SK-N-SH (cell line): ENCODE data around the gene COPS3. TPM values are rescaled to one million over a fixed set of nuclear protein-coding genes. Genes with fewer than 3 reads are reported as not detected.

Source experiments
- CTCF ChIA-PET: fragments of 300-600, 350-600 bp; formaldehyde crosslinking; extraction: SDS; loops from one replicate; lab custom pipeline; 2021; lab: Yijun Ruan, JAX
- POLR2A ChIA-PET: fragments of 350-600 bp; sonication (Branson Sonifier 250); formaldehyde crosslinking; extraction: SDS; loops from one replicate; lab custom pipeline; 2020; ENCODE audit warnings: antibody characterized with exemption, inconsistent platforms; lab: Yijun Ruan, JAX
- DNase-seq: peaks from one replicate; pipeline ENCODE4 v3.0.0; 2012
- H2AFZ ChIP-seq: fragments of 200-600 bp; sonication (generic); 2 replicates; pipeline ENCODE4 v1.8.1; 2016; ENCODE audit warnings: antibody characterized with exemption, mild to moderate bottlenecking, low read depth
- H3F3A ChIP-seq: fragments of 200-600 bp; sonication (generic); replicated peaks from 2 replicates; pipeline ENCODE3; 2016; ENCODE audit warnings: antibody characterized with exemption, mild to moderate bottlenecking; ENCODE audit not compliant: insufficient read depth
- H3K27ac ChIP-seq, 2 experiments: fragments of 200-500 bp in 1 of 2; fragments of 200-600 bp in 1 of 2; sonication (Bioruptor generic) in 1 of 2; sonication (generic), shearing (Covaris generic) in 1 of 2; 2 replicates each; pipeline versions ENCODE4 v1.5.1 to v1.6.1; 2014 to 2016; ENCODE audit warnings: low read depth in 2 of 2, inconsistent platforms in 1 of 2, low read length in 1 of 2, mild to moderate bottlenecking in 1 of 2, mixed read lengths in 1 of 2
- H3K27me3 ChIP-seq: fragments of 200-600 bp; sonication (generic), shearing (Covaris generic); 2 replicates; pipeline ENCODE4 v1.6.1; 2016; ENCODE audit warnings: mixed run types; ENCODE audit not compliant: insufficient read depth
- H3K36me3 ChIP-seq, 2 experiments: fragments of 200-500 bp in 1 of 2; fragments of 200-600 bp in 1 of 2; sonication (Bioruptor generic) in 1 of 2; sonication (generic) in 1 of 2; replicated peaks in 1 of 2; 2 replicates each; pipeline versions ENCODE3 to v1.5.1; 2014 to 2016; ENCODE audit warnings: low read length in 1 of 2, mild to moderate bottlenecking in 1 of 2; ENCODE audit not compliant: insufficient read depth in 2 of 2, control insufficient read depth in 1 of 2
- H3K4me1 ChIP-seq, 2 experiments: fragments of 200-500 bp in 1 of 2; fragments of 200-600 bp in 1 of 2; sonication (Bioruptor generic) in 1 of 2; sonication (generic), shearing (Covaris generic) in 1 of 2; 2 replicates each; pipeline versions ENCODE4 v1.5.1 to v1.6.1; 2014 to 2016; ENCODE audit warnings: low read depth in 1 of 2, low read length in 1 of 2, mixed run types in 1 of 2; ENCODE audit not compliant: insufficient read depth in 2 of 2, control insufficient read depth in 1 of 2
- H3K4me2 ChIP-seq: fragments of 200-600 bp; sonication (generic), shearing (Covaris generic); 2 replicates; pipeline ENCODE4 v1.6.1; 2017; ENCODE audit warnings: mixed run types
- H3K4me3 ChIP-seq, 2 experiments: fragments of 200-500 bp in 1 of 2; fragments of 200-600 bp in 1 of 2; sonication (Bioruptor generic) in 1 of 2; sonication (generic), shearing (Covaris generic) in 1 of 2; 2 replicates each; pipeline versions ENCODE4 v1.5.1 to v1.8.1; 2014 to 2016; ENCODE audit warnings: low read depth in 2 of 2, inconsistent platforms in 1 of 2, low read length in 1 of 2, mild to moderate bottlenecking in 1 of 2, mixed read lengths in 1 of 2, moderate library complexity in 1 of 2
- H3K79me2 ChIP-seq: fragments of 200-600 bp; sonication (generic); 2 replicates; pipeline ENCODE4 v1.8.1; 2017; ENCODE audit warnings: mild to moderate bottlenecking; ENCODE audit not compliant: insufficient read depth
- H3K9ac ChIP-seq: fragments of 200-600 bp; sonication (generic); 2 replicates; pipeline ENCODE4 v1.6.1; 2017; ENCODE audit warnings: mixed run types
- H3K9me2 ChIP-seq: fragments of 200-600 bp; sonication (generic); 2 replicates; pipeline ENCODE4 v1.6.1; 2017; ENCODE audit warnings: mixed run types
- H3K9me3 ChIP-seq: fragments of 200-600 bp; sonication (generic); 2 replicates; pipeline ENCODE4 v1.6.1; 2017; ENCODE audit warnings: mixed run types, mild to moderate bottlenecking, moderate library complexity
- H4K20me1 ChIP-seq: fragments of 200-600 bp; sonication (generic); 2 replicates; pipeline ENCODE4 v1.6.1; 2017; ENCODE audit warnings: mild to moderate bottlenecking, mixed run types; ENCODE audit not compliant: insufficient read depth
- FOSL2 ChIP-seq: IDR thresholded peaks from 2 replicates; pipeline ENCODE4 v1.4.0; 2012; ENCODE audit warnings: low read depth, mild to moderate bottlenecking, moderate library complexity, borderline replicate concordance
- FOXJ3 ChIP-seq: sonication (generic); formaldehyde crosslinking; IDR thresholded peaks from 2 replicates; pipeline ENCODE4 v1.5.1; 2020; ENCODE audit warnings: mild to moderate bottlenecking, missing genetic modification reagents
- FOXM1 ChIP-seq: IDR thresholded peaks from 2 replicates; pipeline ENCODE4 v1.4.0; 2012; ENCODE audit warnings: low read depth, mild to moderate bottlenecking
- GABPA ChIP-seq: IDR thresholded peaks from 2 replicates; pipeline ENCODE4 v1.4.0; 2012; ENCODE audit warnings: low read depth, mild to moderate bottlenecking
- GATA2 ChIP-seq: sonication (generic); formaldehyde crosslinking; IDR thresholded peaks from 2 replicates; pipeline ENCODE4 v1.5.0; 2020; ENCODE audit warnings: mild to moderate bottlenecking, missing genetic modification reagents
- JUND ChIP-seq: IDR thresholded peaks from 2 replicates; pipeline ENCODE4 v1.4.0; 2012
- NRF1 ChIP-seq: IDR thresholded peaks from 2 replicates; pipeline ENCODE4 v1.6.1; 2012; ENCODE audit warnings: low read depth, mild to moderate bottlenecking, low read length
- RAD21 ChIP-seq: IDR thresholded peaks from 2 replicates; pipeline ENCODE4 v1.6.1; 2012; ENCODE audit warnings: mild to moderate bottlenecking, low read length
- RXRA ChIP-seq: IDR thresholded peaks from 2 replicates; pipeline ENCODE4 v1.4.0; 2012; ENCODE audit warnings: low read depth, mild to moderate bottlenecking, borderline replicate concordance
- SIN3A ChIP-seq: IDR thresholded peaks from 2 replicates; pipeline ENCODE4 v1.6.1; 2012; ENCODE audit warnings: low read depth, mild to moderate bottlenecking, low read length, moderate library complexity, borderline replicate concordance
- SMC3 ChIP-seq: IDR thresholded peaks from 2 replicates; pipeline ENCODE4 v1.6.1; 2012; ENCODE audit warnings: low read depth, low read length, improper control_type of control experiment
- TAF1 ChIP-seq: IDR thresholded peaks from 2 replicates; pipeline ENCODE4 v1.6.1; 2012; ENCODE audit warnings: low read depth, mild to moderate bottlenecking, low read length, moderate library complexity, borderline replicate concordance
- TCF12 ChIP-seq: IDR thresholded peaks from 2 replicates; pipeline ENCODE4 v1.4.0; 2012
- TEAD4 ChIP-seq: IDR thresholded peaks from 2 replicates; pipeline ENCODE4 v1.4.0; 2012; ENCODE audit warnings: mild to moderate bottlenecking, borderline replicate concordance; ENCODE audit not compliant: insufficient read depth
- YY1 ChIP-seq: IDR thresholded peaks from 2 replicates; pipeline ENCODE4 v1.4.0; 2012; ENCODE audit warnings: low read depth, mild to moderate bottlenecking
- WGBS: methylation state at CpG from one replicate; pipeline ENCODE4 v1.1.6; 2017; ENCODE audit warnings: low lambda C conversion rate; 5-methylcytosine and 5-hydroxymethylcytosine counted together
- polyA plus RNA-seq, 3 experiments: library from polyadenylated mRNA; depleted of rRNA; stranded (reverse); fragments of >200 nt; gene quantifications; 2 replicates each; pipeline ENCODE4 v1.2.3, GENCODE V29; 2012
- TF ChIP-seq, protein P1 (sequence below): IDR thresholded peaks from 2 replicates; pipeline ENCODE4 v1.4.0; 2012; ENCODE audit warnings: low read depth, borderline replicate concordance
- TF ChIP-seq, protein P2 (sequence below): IDR thresholded peaks from 2 replicates; pipeline ENCODE4 v1.4.0; 2012; ENCODE audit warnings: low read depth, borderline replicate concordance
- TF ChIP-seq, protein P3 (sequence below): fragments of 200-600 bp; sonication (generic); IDR thresholded peaks from 2 replicates; pipeline ENCODE4 v1.6.1; 2017; ENCODE audit warnings: antibody characterized with exemption, mild to moderate bottlenecking, moderate library complexity
- TF ChIP-seq, protein P4 (sequence below): IDR thresholded peaks from 2 replicates; pipeline ENCODE4 v1.4.0; 2012; ENCODE audit warnings: low read depth

Gene COPS3
- polyA plus RNA-seq, 1 of the 3 experiments (the other 2 are of a cell fraction), result 64.8 TPM

DNA sequence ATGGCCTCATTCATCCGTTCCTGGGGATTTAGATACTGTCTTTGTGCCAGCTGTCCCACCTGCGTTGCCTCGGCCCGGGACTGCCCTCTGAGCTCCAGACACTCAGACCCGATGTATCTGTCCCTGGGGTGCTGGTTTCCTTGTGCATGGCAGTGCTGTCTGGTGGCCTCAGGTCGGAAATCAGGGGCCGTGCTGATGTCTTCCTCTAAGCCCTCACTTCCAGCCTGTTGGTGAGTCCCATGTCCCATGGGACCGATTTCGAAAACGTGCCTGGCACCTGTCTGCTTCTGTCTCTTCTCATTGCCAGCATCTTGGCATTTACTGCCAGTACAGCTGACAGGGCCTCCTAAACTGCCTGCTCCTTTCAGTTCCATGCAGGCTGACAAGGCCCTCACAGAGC lies 44.2 kb upstream of the COPS3 start:
- H3F3A ChIP-seq, result no peaks in the 10 kb centered on the region
- H3K36me3 ChIP-seq, result no peaks in the 10 kb centered on the region
- H2AFZ ChIP-seq, result no peak overlapping the region
- no peaks in the 10 kb centered on the region for H4K20me1 ChIP-seq
- no peaks in the 10 kb centered on the region for H3K9me3 ChIP-seq
- H3K4me1 ChIP-seq, result no peaks in the 10 kb centered on the region
- H3K4me2 ChIP-seq, result no peak overlapping the region
- no peak for DNase-seq
- ChIA-PET CTCF (no interaction called here), POLR2A (no interaction called here)
- H3K27me3 ChIP-seq, result no peaks in the 10 kb centered on the region
- 75% methylated on average over 4 of the region's 10 CpGs for WGBS
- TF ChIP-seq YY1 (no peak), FOXM1 (no peak), RAD21 (no peak), TEAD4 (no peak), GATA2 (CRISPR knock-in tag) (no peak), TAF1 (no peak), GABPA (no peak), FOSL2 (no peak), RXRA (no peak), FOXJ3 (CRISPR knock-in tag) (no peak), SIN3A (no peak), JUND (no peak), NRF1 (no peak), SMC3 (no peak), TCF12 (no peak)
- TF ChIP-seq, protein P1, sequence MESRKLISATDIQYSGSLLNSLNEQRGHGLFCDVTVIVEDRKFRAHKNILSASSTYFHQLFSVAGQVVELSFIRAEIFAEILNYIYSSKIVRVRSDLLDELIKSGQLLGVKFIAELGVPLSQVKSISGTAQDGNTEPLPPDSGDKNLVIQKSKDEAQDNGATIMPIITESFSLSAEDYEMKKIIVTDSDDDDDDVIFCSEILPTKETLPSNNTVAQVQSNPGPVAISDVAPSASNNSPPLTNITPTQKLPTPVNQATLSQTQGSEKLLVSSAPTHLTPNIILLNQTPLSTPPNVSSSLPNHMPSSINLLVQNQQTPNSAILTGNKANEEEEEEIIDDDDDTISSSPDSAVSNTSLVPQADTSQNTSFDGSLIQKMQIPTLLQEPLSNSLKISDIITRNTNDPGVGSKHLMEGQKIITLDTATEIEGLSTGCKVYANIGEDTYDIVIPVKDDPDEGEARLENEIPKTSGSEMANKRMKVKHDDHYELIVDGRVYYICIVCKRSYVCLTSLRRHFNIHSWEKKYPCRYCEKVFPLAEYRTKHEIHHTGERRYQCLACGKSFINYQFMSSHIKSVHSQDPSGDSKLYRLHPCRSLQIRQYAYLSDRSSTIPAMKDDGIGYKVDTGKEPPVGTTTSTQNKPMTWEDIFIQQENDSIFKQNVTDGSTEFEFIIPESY, result no peak
- TF ChIP-seq, protein P2, sequence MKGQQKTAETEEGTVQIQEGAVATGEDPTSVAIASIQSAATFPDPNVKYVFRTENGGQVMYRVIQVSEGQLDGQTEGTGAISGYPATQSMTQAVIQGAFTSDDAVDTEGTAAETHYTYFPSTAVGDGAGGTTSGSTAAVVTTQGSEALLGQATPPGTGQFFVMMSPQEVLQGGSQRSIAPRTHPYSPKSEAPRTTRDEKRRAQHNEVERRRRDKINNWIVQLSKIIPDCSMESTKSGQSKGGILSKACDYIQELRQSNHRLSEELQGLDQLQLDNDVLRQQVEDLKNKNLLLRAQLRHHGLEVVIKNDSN, result no peak
- TF ChIP-seq, protein P3, sequence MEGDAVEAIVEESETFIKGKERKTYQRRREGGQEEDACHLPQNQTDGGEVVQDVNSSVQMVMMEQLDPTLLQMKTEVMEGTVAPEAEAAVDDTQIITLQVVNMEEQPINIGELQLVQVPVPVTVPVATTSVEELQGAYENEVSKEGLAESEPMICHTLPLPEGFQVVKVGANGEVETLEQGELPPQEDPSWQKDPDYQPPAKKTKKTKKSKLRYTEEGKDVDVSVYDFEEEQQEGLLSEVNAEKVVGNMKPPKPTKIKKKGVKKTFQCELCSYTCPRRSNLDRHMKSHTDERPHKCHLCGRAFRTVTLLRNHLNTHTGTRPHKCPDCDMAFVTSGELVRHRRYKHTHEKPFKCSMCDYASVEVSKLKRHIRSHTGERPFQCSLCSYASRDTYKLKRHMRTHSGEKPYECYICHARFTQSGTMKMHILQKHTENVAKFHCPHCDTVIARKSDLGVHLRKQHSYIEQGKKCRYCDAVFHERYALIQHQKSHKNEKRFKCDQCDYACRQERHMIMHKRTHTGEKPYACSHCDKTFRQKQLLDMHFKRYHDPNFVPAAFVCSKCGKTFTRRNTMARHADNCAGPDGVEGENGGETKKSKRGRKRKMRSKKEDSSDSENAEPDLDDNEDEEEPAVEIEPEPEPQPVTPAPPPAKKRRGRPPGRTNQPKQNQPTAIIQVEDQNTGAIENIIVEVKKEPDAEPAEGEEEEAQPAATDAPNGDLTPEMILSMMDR, result no peak
- TF ChIP-seq, protein P4, sequence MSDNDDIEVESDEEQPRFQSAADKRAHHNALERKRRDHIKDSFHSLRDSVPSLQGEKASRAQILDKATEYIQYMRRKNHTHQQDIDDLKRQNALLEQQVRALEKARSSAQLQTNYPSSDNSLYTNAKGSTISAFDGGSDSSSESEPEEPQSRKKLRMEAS, result no peak
- TF ChIP-seq, all 33 proteins: peak for 0
- Histone ChIP-seq H3K4me3 (no peak overlapping the region), H3K9ac (no peak overlapping the region), H3K27ac (no peak overlapping the region), H3K79me2 (no peaks in the 10 kb centered on the region), H3K9me2 (no peaks in the 10 kb centered on the region)
